Panc1 (cell line): ENCODE results near the gene ABCC1.

ENCODE experiments used
- POLR2AphosphoS5 ChIP-seq: IDR thresholded peaks from 2 replicates; pipeline ENCODE4 v1.6.1; 2012; ENCODE audit warnings: mild to moderate bottlenecking, low read depth, low read length, moderate library complexity
- TF ChIP-seq, protein P1 (sequence below): fragments of 450-650 bp; IDR thresholded peaks from 2 replicates; pipeline ENCODE4 v1.5.1; 2017; ENCODE audit warnings: mild to moderate bottlenecking
- TF ChIP-seq, protein P2 (sequence below), 2 experiments: IDR thresholded peaks; 2 replicates each; pipeline ENCODE4 v1.6.1; 2011 to 2012; ENCODE audit warnings: low read depth in 2 of 2, control low read depth in 1 of 2, low read length in 1 of 2, mild to moderate bottlenecking in 1 of 2, moderate library complexity in 1 of 2; ENCODE audit not compliant: insufficient read depth in 1 of 2

DNA sequence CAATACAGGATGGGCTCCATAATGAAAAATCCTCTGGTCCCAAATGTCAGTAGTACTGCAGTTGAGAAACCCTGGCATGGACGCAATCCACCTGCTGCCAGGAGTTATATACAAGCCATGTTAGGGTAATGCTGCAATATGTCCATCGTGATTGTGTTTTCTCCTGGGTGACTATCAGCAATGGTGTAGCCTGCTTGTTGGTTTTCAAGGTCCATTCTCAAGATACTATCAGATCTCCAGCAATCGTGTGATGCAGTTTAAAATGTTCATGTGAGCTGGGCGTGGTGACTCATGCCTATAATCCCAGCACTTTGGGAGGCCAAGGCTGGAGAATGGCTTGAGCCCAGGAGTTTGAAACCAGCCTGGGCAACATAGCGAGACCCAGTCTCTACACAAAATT is 24.0 kb downstream of the ABCC1 start:
- TF ChIP-seq, protein P1, sequence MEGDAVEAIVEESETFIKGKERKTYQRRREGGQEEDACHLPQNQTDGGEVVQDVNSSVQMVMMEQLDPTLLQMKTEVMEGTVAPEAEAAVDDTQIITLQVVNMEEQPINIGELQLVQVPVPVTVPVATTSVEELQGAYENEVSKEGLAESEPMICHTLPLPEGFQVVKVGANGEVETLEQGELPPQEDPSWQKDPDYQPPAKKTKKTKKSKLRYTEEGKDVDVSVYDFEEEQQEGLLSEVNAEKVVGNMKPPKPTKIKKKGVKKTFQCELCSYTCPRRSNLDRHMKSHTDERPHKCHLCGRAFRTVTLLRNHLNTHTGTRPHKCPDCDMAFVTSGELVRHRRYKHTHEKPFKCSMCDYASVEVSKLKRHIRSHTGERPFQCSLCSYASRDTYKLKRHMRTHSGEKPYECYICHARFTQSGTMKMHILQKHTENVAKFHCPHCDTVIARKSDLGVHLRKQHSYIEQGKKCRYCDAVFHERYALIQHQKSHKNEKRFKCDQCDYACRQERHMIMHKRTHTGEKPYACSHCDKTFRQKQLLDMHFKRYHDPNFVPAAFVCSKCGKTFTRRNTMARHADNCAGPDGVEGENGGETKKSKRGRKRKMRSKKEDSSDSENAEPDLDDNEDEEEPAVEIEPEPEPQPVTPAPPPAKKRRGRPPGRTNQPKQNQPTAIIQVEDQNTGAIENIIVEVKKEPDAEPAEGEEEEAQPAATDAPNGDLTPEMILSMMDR: no peak
- TF ChIP-seq, protein P2, sequence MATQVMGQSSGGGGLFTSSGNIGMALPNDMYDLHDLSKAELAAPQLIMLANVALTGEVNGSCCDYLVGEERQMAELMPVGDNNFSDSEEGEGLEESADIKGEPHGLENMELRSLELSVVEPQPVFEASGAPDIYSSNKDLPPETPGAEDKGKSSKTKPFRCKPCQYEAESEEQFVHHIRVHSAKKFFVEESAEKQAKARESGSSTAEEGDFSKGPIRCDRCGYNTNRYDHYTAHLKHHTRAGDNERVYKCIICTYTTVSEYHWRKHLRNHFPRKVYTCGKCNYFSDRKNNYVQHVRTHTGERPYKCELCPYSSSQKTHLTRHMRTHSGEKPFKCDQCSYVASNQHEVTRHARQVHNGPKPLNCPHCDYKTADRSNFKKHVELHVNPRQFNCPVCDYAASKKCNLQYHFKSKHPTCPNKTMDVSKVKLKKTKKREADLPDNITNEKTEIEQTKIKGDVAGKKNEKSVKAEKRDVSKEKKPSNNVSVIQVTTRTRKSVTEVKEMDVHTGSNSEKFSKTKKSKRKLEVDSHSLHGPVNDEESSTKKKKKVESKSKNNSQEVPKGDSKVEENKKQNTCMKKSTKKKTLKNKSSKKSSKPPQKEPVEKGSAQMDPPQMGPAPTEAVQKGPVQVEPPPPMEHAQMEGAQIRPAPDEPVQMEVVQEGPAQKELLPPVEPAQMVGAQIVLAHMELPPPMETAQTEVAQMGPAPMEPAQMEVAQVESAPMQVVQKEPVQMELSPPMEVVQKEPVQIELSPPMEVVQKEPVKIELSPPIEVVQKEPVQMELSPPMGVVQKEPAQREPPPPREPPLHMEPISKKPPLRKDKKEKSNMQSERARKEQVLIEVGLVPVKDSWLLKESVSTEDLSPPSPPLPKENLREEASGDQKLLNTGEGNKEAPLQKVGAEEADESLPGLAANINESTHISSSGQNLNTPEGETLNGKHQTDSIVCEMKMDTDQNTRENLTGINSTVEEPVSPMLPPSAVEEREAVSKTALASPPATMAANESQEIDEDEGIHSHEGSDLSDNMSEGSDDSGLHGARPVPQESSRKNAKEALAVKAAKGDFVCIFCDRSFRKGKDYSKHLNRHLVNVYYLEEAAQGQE (IDR thresholded peaks at IDR 0.05; ENCODE audit: insufficient read depth in 1 of 2, low read depth in 2 of 2, low read length in 1 of 2): no peak
- TF ChIP-seq POLR2AphosphoS5: no peak
